ENCODE data around the gene SOCS3. TPM values are rescaled to one million over a fixed set of nuclear protein-coding genes. Genes with fewer than 3 reads are reported as not detected.
"Not testable (repeated sequence)": the region's sequence is repeated elsewhere in the genome, so short reads cannot be mapped to it uniquely, and the experiment has no call there.

Gene SOCS3
- total RNA-seq, 1 donor from 2014 or later: 3.1 TPM

DNA sequence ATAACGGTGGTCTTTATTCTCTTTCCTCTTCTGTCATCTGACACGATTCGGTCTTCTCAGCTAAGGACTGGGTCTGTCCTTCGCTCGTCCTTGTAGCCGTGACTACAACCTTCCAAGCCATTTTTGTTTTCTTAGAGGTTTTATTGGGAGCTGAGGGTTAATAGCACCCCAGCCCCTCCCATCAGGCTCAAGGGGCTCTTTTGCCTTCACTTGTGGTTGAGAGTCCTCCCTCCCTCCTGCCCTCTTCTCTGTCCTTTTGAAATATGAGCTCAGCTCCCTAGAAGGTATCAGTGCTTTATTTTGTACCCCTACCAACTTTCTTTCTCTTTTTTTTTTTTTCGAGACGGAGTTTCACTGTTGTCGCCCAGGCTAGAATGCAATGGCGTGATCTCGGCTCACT, 24.7 kb downstream of the SOCS3 start:
- no peaks in the 10 kb centered on the region for H3K4me1 Mint-ChIP-seq (ENCODE audit: low read depth, unreplicated experiment)
- no peak overlapping the region for H3K27ac Mint-ChIP-seq (ENCODE audit: unreplicated experiment)
- no peak overlapping the region for H3K4me3 Mint-ChIP-seq (ENCODE audit: unreplicated experiment)

DNA sequence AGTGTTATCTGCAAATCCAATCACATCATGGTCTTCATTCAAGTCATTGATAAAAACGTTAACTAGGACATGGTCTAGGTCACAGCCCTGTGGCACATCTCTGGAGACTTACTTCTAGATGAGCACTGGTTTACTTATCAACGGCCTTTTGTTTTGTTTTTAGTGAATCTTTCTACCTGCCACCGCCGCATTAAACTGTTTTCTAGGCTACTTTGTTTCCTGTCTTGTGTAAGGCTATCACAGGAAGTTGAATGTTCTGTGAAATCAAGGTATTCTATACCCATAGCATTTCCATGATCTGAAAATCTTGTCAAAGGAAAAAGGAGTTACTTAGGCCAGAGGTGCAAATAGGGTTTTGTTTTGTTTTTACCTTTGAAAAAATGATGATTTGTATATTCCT, 26.9 kb downstream of the SOCS3 start:
- TF ChIP-seq, protein P1, sequence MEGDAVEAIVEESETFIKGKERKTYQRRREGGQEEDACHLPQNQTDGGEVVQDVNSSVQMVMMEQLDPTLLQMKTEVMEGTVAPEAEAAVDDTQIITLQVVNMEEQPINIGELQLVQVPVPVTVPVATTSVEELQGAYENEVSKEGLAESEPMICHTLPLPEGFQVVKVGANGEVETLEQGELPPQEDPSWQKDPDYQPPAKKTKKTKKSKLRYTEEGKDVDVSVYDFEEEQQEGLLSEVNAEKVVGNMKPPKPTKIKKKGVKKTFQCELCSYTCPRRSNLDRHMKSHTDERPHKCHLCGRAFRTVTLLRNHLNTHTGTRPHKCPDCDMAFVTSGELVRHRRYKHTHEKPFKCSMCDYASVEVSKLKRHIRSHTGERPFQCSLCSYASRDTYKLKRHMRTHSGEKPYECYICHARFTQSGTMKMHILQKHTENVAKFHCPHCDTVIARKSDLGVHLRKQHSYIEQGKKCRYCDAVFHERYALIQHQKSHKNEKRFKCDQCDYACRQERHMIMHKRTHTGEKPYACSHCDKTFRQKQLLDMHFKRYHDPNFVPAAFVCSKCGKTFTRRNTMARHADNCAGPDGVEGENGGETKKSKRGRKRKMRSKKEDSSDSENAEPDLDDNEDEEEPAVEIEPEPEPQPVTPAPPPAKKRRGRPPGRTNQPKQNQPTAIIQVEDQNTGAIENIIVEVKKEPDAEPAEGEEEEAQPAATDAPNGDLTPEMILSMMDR (IDR thresholded peaks at IDR 0.05; ENCODE audit: partially characterized antibody, unreplicated experiment): no peak
- DNase-seq: no peak
- Mint-ChIP-seq H3K4me1 (ENCODE audit: low read depth, unreplicated experiment) (no peaks in the 10 kb centered on the region), H3K27me3 (ENCODE audit: unreplicated experiment) (peaks cover 5% of the 10 kb centered on the region), H3K4me3 (ENCODE audit: unreplicated experiment) (no peak overlapping the region), H3K27ac (ENCODE audit: unreplicated experiment) (no peak overlapping the region), H3K9me3 (ENCODE audit: unreplicated experiment) (peaks cover 4% of the 10 kb centered on the region), H3K36me3 (ENCODE audit: unreplicated experiment) (no peaks in the 10 kb centered on the region)

More for the DNA sequence above, 24.7 kb downstream of the SOCS3 start:
- Mint-ChIP-seq H3K9me3 (ENCODE audit: unreplicated experiment) (peaks cover 4% of the 10 kb centered on the region), H3K27me3 (ENCODE audit: unreplicated experiment) (peaks cover 5% of the 10 kb centered on the region), H3K36me3 (ENCODE audit: unreplicated experiment) (no peaks in the 10 kb centered on the region)
- DNase-seq: no peak
- TF ChIP-seq, protein P1 (IDR thresholded peaks at IDR 0.05; ENCODE audit: partially characterized antibody, unreplicated experiment): no peak

DNA sequence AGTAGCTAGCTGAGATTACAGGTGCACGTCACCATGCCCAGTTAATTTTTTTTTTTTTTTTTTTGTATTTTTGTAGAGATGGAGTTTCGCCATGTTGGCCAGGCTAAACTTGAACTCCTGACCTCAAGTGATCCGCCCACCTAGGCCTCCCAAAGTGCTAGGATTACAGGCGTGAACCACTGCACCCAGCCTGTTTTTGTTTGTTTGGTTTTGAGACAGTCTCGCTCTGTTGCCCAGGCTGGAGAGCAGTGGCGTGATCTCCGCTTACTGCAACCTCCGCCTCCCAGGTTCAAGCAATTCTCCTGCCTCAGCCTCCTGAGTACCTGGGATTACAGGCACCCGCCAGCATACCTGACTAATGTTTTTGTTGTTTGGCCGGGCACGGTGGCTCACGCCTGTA, 28.5 kb downstream of the SOCS3 start:
- not testable (repeated sequence) for H3K36me3 Mint-ChIP-seq (ENCODE audit: unreplicated experiment); H3K4me3 Mint-ChIP-seq (ENCODE audit: unreplicated experiment); H3K9me3 Mint-ChIP-seq (ENCODE audit: unreplicated experiment); H3K27me3 Mint-ChIP-seq (ENCODE audit: unreplicated experiment); H3K4me1 Mint-ChIP-seq (ENCODE audit: low read depth, unreplicated experiment); H3K27ac Mint-ChIP-seq (ENCODE audit: unreplicated experiment); DNase-seq

DNA sequence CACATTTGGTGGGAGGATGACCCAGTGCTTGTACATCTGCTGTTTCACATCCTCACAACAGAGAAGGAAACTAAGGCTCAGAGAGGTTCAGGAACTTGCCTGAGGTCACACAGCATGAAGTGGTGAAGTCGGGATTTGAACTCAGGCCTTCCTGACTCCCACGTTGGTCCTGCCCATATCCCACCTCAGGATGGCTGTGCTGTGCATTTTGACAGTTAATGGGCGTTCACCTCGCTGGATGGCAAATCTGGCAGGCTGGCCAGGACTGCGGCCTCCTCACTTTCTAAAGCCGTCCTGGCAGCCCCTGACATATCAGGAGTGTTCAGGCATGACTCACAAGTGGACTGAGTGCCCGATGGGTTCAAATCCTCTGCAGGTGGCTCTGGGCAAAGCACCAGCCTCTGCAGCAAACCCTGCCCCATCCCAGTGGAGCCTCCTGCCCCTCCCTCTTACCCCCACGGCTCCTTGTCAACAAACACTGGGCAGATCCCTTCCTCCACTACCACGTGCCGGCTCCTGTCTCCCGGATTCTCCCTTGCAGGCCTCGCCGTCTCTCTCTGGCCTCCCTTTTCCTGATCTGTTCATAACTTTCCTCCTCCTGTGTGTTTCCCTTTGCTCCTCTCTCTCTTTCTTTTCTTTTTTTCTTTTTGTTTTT, 29.2 kb downstream of the SOCS3 start:
- TF ChIP-seq, protein P1 (IDR thresholded peaks at IDR 0.05; ENCODE audit: partially characterized antibody, unreplicated experiment): no peak
- peaks cover 4% of the 10 kb centered on the region for H3K9me3 Mint-ChIP-seq (ENCODE audit: unreplicated experiment)
- no peak for DNase-seq

DNA sequence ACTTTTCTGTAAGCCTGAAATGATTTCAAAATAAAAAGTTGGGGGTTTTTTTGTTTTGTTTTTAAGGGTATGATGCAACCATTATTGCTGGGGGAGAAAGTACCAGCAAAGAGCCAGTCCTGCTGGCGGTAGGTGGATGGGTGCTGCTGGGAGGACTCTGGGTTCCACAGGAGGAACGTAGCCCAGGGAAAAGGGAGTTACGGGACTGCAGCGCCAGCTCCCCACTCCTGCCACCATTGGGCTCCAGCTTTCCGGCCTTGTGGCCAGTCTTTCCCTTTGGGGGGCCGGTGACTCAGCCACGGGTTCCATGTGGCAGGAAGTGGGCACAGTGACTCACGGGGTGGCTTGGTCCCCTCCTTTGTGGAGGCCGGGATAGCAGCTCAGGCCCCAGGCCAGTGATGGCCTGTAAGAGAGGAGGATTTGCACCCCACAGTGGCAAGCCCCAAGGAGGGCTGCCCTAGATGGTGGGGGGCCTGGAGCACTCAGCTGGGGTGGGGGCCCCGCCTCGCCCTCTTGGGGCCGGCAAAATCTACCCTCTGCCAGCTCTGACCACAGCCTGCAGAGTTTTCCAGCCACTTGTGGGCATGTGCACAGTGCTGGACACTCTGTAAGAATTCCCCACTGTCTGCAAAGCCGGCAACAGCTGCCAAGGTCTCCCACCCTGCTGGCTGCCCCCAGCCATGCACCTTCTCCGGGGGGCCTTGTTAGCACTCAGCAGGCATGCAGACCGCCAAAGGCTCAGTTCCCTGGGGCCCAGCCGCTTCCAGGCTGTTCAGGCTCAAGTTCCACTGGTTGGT, 30.4 kb downstream of the SOCS3 start:
- H3K9me3 Mint-ChIP-seq (ENCODE audit: unreplicated experiment): peaks cover 4% of the 10 kb centered on the region

More for the DNA sequence above, 29.2 kb downstream of the SOCS3 start:
- Mint-ChIP-seq H3K27ac (ENCODE audit: unreplicated experiment) (no peak overlapping the region), H3K4me1 (ENCODE audit: low read depth, unreplicated experiment) (no peaks in the 10 kb centered on the region), H3K4me3 (ENCODE audit: unreplicated experiment) (no peak overlapping the region), H3K27me3 (ENCODE audit: unreplicated experiment) (peaks cover 5% of the 10 kb centered on the region), H3K36me3 (ENCODE audit: unreplicated experiment) (no peaks in the 10 kb centered on the region)

More for the DNA sequence above, 30.4 kb downstream of the SOCS3 start:
- TF ChIP-seq, protein P1 (IDR thresholded peaks at IDR 0.05; ENCODE audit: partially characterized antibody, unreplicated experiment): no peak
- peaks cover 6% of the 10 kb centered on the region for H3K4me1 Mint-ChIP-seq (ENCODE audit: low read depth, unreplicated experiment)
- H3K36me3 Mint-ChIP-seq (ENCODE audit: unreplicated experiment): no peaks in the 10 kb centered on the region
- no peak overlapping the region for H3K27ac Mint-ChIP-seq (ENCODE audit: unreplicated experiment)
- H3K27me3 Mint-ChIP-seq (ENCODE audit: unreplicated experiment): peaks cover 2% of the 10 kb centered on the region
- no peak overlapping the region for H3K4me3 Mint-ChIP-seq (ENCODE audit: unreplicated experiment)
- DNase-seq: no peak
